HepG2 (cell line): ENCODE results near the gene LMOD1. TPM values are rescaled to one million over a fixed set of nuclear protein-coding genes. Genes with fewer than 3 reads are reported as not detected.

Experiments
- ARID2 ChIP-seq: sonication (generic); formaldehyde crosslinking; IDR thresholded peaks from 2 replicates; pipeline ENCODE4 v1.8.1; 2022; ENCODE audit warnings: mild to moderate bottlenecking, missing genetic modification reagents, borderline replicate concordance
- CENPT ChIP-seq: sonication (generic); formaldehyde crosslinking; IDR thresholded peaks from 2 replicates; pipeline ENCODE4 v1.8.0; 2022; ENCODE audit warnings: low read depth, mild to moderate bottlenecking, moderate library complexity, missing genetic modification reagents
- CHD2 ChIP-seq: IDR thresholded peaks from 2 replicates; pipeline ENCODE4 v1.6.1; 2011; ENCODE audit warnings: low read depth, low read length, improper control_type of control experiment
- EEA1 ChIP-seq: sonication (generic); formaldehyde crosslinking; IDR thresholded peaks from 2 replicates; pipeline ENCODE4 v1.5.1; 2020; ENCODE audit warnings: mild to moderate bottlenecking, missing genetic modification reagents, borderline replicate concordance
- MED8 ChIP-seq: sonication (generic); formaldehyde crosslinking; IDR thresholded peaks from 2 replicates; pipeline ENCODE4 v1.8.1; 2023; ENCODE audit warnings: mild to moderate bottlenecking, missing genetic modification reagents; ENCODE audit not compliant: insufficient replicate concordance
- MYC ChIP-seq: sonication (generic); formaldehyde crosslinking; IDR thresholded peaks from 2 replicates; pipeline ENCODE4 v1.9.0; 2021; ENCODE audit warnings: missing genetic modification reagents, borderline replicate concordance
- SNAPC2 ChIP-seq: sonication (generic); formaldehyde crosslinking; IDR thresholded peaks from 2 replicates; pipeline ENCODE4 v1.8.1; 2022; ENCODE audit warnings: mild to moderate bottlenecking, missing genetic modification reagents
- ZNF34 ChIP-seq: sonication (generic); formaldehyde crosslinking; IDR thresholded peaks from 2 replicates; pipeline ENCODE4 v1.4.0; 2020; ENCODE audit warnings: mild to moderate bottlenecking, missing genetic modification reagents, borderline replicate concordance
- polyA plus RNA-seq, 8 experiments: library from polyadenylated mRNA; depleted of rRNA in 3 of 8; stranded (reverse) in 7 of 8; unstranded in 1 of 8; fragments of >200 nt; fragmentation: Illumina TruSeq in 4 of 8; extraction: Trizol in 4 of 8; gene quantifications; 2 replicates each; pipeline versions ENCODE4 v1.2.1 to v1.2.3, GENCODE V29; 2011 to 2016; ENCODE audit warnings: low read depth in 4 of 8, missing spikeins in 1 of 8, mixed read lengths in 1 of 8; ENCODE audit not compliant: insufficient read depth in 1 of 8
- total RNA-seq, 5 experiments: library from RNA; depleted of rRNA; stranded (reverse); fragments of >200 nt; fragmentation: Illumina TruSeq; extraction: Trizol; gene quantifications; 2 replicates each; pipeline ENCODE4 v1.2.3, GENCODE V29; 2016; ENCODE audit warnings: low read depth in 1 of 5
- TF ChIP-seq, protein P1 (sequence below): sonication (generic); formaldehyde crosslinking; IDR thresholded peaks from 2 replicates; pipeline ENCODE4 v1.4.0; 2020; ENCODE audit warnings: mild to moderate bottlenecking, missing genetic modification reagents
- TF ChIP-seq, protein P2 (sequence below): sonication (generic); formaldehyde crosslinking; IDR thresholded peaks from 2 replicates; pipeline ENCODE4 v1.5.0; 2020; ENCODE audit warnings: mild to moderate bottlenecking, missing genetic modification reagents, borderline replicate concordance
- TF ChIP-seq, protein P3 (sequence below): sonication (generic); formaldehyde crosslinking; conservative IDR thresholded peaks from 2 replicates; pipeline ENCODE4 v1.4.0; 2020; ENCODE audit warnings: mild to moderate bottlenecking, missing genetic modification reagents, moderate library complexity
- TF ChIP-seq, protein P4 (sequence below): sonication (generic); formaldehyde crosslinking; conservative IDR thresholded peaks from 2 replicates; pipeline ENCODE4 v1.4.0; 2020; ENCODE audit warnings: missing genetic modification reagents

LMOD1 gene
- total and polyA plus RNA-seq, 2 of the 13 experiments (the other 11 are each of a cell fraction or from before 2014, with no cell fraction given): not detected

DNA sequence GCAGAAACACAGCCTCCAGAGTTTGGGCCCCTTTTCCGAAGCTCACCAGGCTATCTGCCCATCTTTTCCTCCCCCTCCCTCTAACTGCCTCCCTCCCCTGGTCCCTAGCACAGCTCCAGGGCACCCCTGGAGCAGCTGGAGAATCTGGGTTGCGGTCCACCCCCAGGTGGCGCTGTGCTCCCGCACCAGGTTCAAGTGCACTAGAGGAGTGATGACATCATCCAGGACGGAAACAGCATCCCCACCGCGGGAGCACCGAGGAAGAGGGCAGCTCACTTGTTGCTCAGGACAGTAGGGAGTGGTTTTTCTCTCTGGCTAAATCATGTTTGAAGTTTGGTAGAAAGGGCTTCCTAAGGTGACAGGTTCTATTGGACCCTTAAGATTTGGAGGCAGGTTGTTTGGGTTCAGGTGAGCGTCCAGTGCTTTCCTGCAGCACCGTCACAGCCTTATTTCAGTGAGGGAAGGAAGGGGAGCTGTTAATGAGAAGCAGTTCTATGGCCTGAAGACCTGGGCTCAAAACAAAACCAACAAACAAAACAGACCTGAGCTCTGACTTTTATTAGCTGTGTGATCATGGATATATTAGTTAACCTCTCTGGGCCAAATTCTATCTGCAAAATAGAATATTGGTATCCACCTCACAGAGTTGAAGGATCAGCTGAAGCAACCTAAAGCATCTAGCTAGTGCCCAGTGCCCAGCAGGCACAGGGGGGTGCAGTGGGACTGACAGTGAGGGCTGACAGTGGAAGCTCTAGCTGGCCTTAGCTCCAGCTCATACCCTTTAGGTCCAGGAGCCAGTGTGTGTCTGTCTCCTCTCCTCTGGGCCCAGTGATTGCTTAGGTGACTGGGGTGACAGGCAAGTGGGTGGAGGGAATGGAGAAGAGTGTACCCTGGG lies 50.2 kb downstream of the LMOD1 start (continued):
- TF ChIP-seq, protein P1, sequence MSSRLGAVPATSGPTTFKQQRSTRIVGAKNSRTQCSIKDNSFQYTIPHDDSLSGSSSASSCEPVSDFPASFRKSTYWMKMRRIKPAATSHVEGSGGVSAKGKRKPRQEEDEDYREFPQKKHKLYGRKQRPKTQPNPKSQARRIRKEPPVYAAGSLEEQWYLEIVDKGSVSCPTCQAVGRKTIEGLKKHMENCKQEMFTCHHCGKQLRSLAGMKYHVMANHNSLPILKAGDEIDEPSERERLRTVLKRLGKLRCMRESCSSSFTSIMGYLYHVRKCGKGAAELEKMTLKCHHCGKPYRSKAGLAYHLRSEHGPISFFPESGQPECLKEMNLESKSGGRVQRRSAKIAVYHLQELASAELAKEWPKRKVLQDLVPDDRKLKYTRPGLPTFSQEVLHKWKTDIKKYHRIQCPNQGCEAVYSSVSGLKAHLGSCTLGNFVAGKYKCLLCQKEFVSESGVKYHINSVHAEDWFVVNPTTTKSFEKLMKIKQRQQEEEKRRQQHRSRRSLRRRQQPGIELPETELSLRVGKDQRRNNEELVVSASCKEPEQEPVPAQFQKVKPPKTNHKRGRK (CRISPR knock-in tag): no peak
- no peak for TF ChIP-seq EEA1
- no peak for TF ChIP-seq SNAPC2 (CRISPR knock-in tag)
- no peak for TF ChIP-seq ZNF34 (CRISPR knock-in tag)
- TF ChIP-seq CENPT (CRISPR knock-in tag): no peak
- TF ChIP-seq, protein P2, sequence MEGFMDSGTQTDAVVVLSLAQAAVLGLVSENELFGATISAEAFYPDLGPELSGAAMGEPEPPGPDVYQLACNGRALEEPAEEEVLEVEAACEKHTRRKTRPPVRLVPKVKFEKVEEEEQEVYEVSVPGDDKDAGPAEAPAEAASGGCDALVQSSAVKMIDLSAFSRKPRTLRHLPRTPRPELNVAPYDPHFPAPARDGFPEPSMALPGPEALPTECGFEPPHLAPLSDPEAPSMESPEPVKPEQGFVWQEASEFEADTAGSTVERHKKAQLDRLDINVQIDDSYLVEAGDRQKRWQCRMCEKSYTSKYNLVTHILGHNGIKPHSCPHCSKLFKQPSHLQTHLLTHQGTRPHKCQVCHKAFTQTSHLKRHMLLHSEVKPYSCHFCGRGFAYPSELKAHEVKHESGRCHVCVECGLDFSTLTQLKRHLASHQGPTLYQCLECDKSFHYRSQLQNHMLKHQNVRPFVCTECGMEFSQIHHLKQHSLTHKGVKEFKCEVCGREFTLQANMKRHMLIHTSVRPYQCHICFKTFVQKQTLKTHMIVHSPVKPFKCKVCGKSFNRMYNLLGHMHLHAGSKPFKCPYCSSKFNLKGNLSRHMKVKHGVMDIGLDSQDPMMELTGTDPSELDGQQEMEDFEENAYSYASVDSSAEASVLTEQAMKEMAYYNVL (CRISPR knock-in tag): no peak
- no peak for TF ChIP-seq ARID2 (CRISPR knock-in tag)
- no peak for TF ChIP-seq CHD2
- TF ChIP-seq, protein P3, sequence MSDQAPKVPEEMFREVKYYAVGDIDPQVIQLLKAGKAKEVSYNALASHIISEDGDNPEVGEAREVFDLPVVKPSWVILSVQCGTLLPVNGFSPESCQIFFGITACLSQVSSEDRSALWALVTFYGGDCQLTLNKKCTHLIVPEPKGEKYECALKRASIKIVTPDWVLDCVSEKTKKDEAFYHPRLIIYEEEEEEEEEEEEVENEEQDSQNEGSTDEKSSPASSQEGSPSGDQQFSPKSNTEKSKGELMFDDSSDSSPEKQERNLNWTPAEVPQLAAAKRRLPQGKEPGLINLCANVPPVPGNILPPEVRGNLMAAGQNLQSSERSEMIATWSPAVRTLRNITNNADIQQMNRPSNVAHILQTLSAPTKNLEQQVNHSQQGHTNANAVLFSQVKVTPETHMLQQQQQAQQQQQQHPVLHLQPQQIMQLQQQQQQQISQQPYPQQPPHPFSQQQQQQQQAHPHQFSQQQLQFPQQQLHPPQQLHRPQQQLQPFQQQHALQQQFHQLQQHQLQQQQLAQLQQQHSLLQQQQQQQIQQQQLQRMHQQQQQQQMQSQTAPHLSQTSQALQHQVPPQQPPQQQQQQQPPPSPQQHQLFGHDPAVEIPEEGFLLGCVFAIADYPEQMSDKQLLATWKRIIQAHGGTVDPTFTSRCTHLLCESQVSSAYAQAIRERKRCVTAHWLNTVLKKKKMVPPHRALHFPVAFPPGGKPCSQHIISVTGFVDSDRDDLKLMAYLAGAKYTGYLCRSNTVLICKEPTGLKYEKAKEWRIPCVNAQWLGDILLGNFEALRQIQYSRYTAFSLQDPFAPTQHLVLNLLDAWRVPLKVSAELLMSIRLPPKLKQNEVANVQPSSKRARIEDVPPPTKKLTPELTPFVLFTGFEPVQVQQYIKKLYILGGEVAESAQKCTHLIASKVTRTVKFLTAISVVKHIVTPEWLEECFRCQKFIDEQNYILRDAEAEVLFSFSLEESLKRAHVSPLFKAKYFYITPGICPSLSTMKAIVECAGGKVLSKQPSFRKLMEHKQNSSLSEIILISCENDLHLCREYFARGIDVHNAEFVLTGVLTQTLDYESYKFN (CRISPR knock-in tag): no peak
- TF ChIP-seq, protein P4, sequence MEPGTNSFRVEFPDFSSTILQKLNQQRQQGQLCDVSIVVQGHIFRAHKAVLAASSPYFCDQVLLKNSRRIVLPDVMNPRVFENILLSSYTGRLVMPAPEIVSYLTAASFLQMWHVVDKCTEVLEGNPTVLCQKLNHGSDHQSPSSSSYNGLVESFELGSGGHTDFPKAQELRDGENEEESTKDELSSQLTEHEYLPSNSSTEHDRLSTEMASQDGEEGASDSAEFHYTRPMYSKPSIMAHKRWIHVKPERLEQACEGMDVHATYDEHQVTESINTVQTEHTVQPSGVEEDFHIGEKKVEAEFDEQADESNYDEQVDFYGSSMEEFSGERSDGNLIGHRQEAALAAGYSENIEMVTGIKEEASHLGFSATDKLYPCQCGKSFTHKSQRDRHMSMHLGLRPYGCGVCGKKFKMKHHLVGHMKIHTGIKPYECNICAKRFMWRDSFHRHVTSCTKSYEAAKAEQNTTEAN (CRISPR knock-in tag): no peak
- TF ChIP-seq MED8: no peak
- TF ChIP-seq MYC (CRISPR knock-in tag): 0 out of 2 replicates have a peak, but pooled peaks have one; percentile 25
